Tibial artery (tissue), 4 donors: Measurements from ENCODE around the gene LENG8.
"Not testable (repeated sequence)": the region's sequence is repeated elsewhere in the genome, so short reads cannot be mapped to it uniquely, and the experiment has no call there.

Experiments used
- DNase-seq, 2 donors: peaks; one replicate each; pipeline ENCODE4 v3.0.0-alpha.2; 2019
- H3K27ac ChIP-seq, 2 donors: fragments of 200-600 bp; sonication (generic) in 1 of 2; 1 replicate in 1 of 2; 2 replicates in 1 of 2; pipeline ENCODE4 v1.5.1; 2018 to 2019; ENCODE audit warnings: mild to moderate bottlenecking in 1 of 2
- H3K27me3 ChIP-seq, 2 donors: fragments of 200-600 bp; sonication (generic) in 1 of 2; one replicate each; pipeline versions ENCODE4 v1.5.1 to v1.6.0; 2016 to 2019
- H3K36me3 ChIP-seq, 3 donors: fragments of 200-600 bp; sonication (generic) in 2 of 3; one replicate each; pipeline ENCODE4 v1.5.1; 2016 to 2019; ENCODE audit warnings: mild to moderate bottlenecking in 2 of 3
- H3K4me1 ChIP-seq, 4 donors: fragments of 200-600 bp; sonication (generic) in 2 of 4; 1 replicate in 3 of 4; 2 replicates in 1 of 4; pipeline ENCODE4 v1.5.1; 2016 to 2019
- H3K4me3 ChIP-seq, 2 donors: fragments of 200-600 bp; sonication (generic) in 1 of 2; 1 replicate in 1 of 2; 2 replicates in 1 of 2; pipeline ENCODE4 v1.5.1; 2018 to 2019; ENCODE audit warnings: mild to moderate bottlenecking in 2 of 2
- H3K9me3 ChIP-seq, 3 donors: fragments of 200-600 bp; sonication (generic) in 1 of 3; one replicate each; pipeline ENCODE4 v1.5.1; 2016 to 2019
- CTCF ChIP-seq, 2 experiments: fragments of 200-600 bp in 1 of 2; fragments of 450-650 bp in 1 of 2; IDR thresholded peaks; one replicate each; pipeline ENCODE4 v1.5.1; 2017 to 2019; ENCODE audit warnings: antibody characterized with exemption in 2 of 2, mild to moderate bottlenecking in 1 of 2, moderate library complexity in 1 of 2
- intact Hi-C: fragments of 100-400 bp; cut with DNase I; formaldehyde crosslinking; loops from one replicate; pipeline ENCODE4 v1.15.0; 2023; ENCODE audit warnings: low total_unique reads

Gene LENG8

GRCh38 chr19:54485851-54486250, 36.9 kb downstream of the LENG8 start:
- intact Hi-C loops = no loop called here
- Histone ChIP-seq H3K4me1 (no peaks in the 10 kb centered on the region), H3K27ac (no peak overlapping the region), H3K36me3 (no peaks in the 10 kb centered on the region), H3K9me3 (no peaks in the 10 kb centered on the region), H3K27me3 (no peaks in the 10 kb centered on the region), H3K4me3 (no peak overlapping the region)
- no peak for TF ChIP-seq CTCF (IDR thresholded peaks at IDR 0.05)
- DNase-seq = no peak

GRCh38 chr19:54489341-54489740, 40.3 kb downstream of the LENG8 start:
- Histone ChIP-seq H3K4me3 (no peak overlapping the region), H3K27ac (no peak overlapping the region), H3K27me3 (peaks cover 0 to 18% of the 10 kb centered on the region in 2 donors), H3K4me1 (no peaks in the 10 kb centered on the region), H3K36me3 (no peaks in the 10 kb centered on the region), H3K9me3 (no peaks in the 10 kb centered on the region)
- intact Hi-C loops = no loop called here
- no peak for DNase-seq
- TF ChIP-seq CTCF (IDR thresholded peaks at IDR 0.05) = no peak

GRCh38 chr19:54489766-54490165, 40.8 kb downstream of the LENG8 start:
- DNase-seq = no peak
- Histone ChIP-seq H3K4me3 (no peak overlapping the region), H3K27ac (no peak overlapping the region), H3K27me3 (peaks cover 0 to 20% of the 10 kb centered on the region in 2 donors), H3K36me3 (no peaks in the 10 kb centered on the region), H3K9me3 (no peaks in the 10 kb centered on the region), H3K4me1 (no peaks in the 10 kb centered on the region)
- intact Hi-C loops = no loop called here
- TF ChIP-seq CTCF (IDR thresholded peaks at IDR 0.05) = no peak

- Histone ChIP-seq H3K9me3 (no peaks in the 10 kb centered on the region), H3K27me3 (peaks cover 0 to 20% of the 10 kb centered on the region in 2 donors), H3K27ac (no peak overlapping the region), H3K4me1 (no peaks in the 10 kb centered on the region), H3K36me3 (no peaks in the 10 kb centered on the region), H3K4me3 (no peak overlapping the region)
- intact Hi-C loops = no loop called here
- no peak for TF ChIP-seq CTCF (IDR thresholded peaks at IDR 0.05)
- no peak for DNase-seq
These were observed 43.6 kb downstream of the LENG8 start for GRCh38 chr19:54492568-54492967.

GRCh38 chr19:54493056-54493455, 44.1 kb downstream of the LENG8 start:
- H3K4me3 ChIP-seq, DNase-seq, H3K9me3 ChIP-seq, H3K36me3 ChIP-seq, H3K27ac ChIP-seq, intact Hi-C loops, H3K4me1 ChIP-seq: not testable (repeated sequence)
- peaks cover 0 to 20% of the 10 kb centered on the region in 2 donors for H3K27me3 ChIP-seq

GRCh38 chr19:54493967-54494585, 45.1 kb downstream of the LENG8 start:
- H3K4me1 ChIP-seq = no peaks in the 10 kb centered on the region
- intact Hi-C loops = no loop called here
- no peak for TF ChIP-seq CTCF (IDR thresholded peaks at IDR 0.05)
- no peak overlapping the region for H3K27ac ChIP-seq
- H3K27me3 ChIP-seq = peaks cover 0 to 20% of the 10 kb centered on the region in 2 donors
- H3K36me3 ChIP-seq = no peaks in the 10 kb centered on the region
- no peak for DNase-seq
- H3K9me3 ChIP-seq = no peaks in the 10 kb centered on the region
- H3K4me3 ChIP-seq = no peak overlapping the region

- DNase-seq, H3K36me3 ChIP-seq, intact Hi-C loops, H3K4me3 ChIP-seq, H3K9me3 ChIP-seq, H3K27ac ChIP-seq, H3K4me1 ChIP-seq: not testable (repeated sequence)
- H3K27me3 ChIP-seq = peaks cover 0 to 20% of the 10 kb centered on the region in 2 donors
These were observed 46.3 kb downstream of the LENG8 start for GRCh38 chr19:54495284-54495683.

- DNase-seq, H3K4me3 ChIP-seq, H3K36me3 ChIP-seq: not testable (repeated sequence)
These were observed 48.9 kb downstream of the LENG8 start for GRCh38 chr19:54497747-54498450.

GRCh38 chr19:54498451-54498772, 49.4 kb downstream of the LENG8 start:
- DNase-seq, H3K4me3 ChIP-seq, intact Hi-C loops, H3K27ac ChIP-seq, H3K4me1 ChIP-seq, H3K27me3 ChIP-seq, H3K36me3 ChIP-seq, H3K9me3 ChIP-seq: not testable (repeated sequence)

More at GRCh38 chr19:54497747-54498450, 48.9 kb downstream of the LENG8 start:
- H3K4me1 ChIP-seq, H3K27me3 ChIP-seq, intact Hi-C loops, H3K9me3 ChIP-seq, H3K27ac ChIP-seq: not testable (repeated sequence)
